ENCODE data around the gene TIGD3.

TIGD3 gene

GRCh38 chr11:65373839-65374580 is 19.5 kb downstream of the TIGD3 start:
- no peak for DNase-seq (ENCODE audit: low read depth)

GRCh38 chr11:65375012-65375411 is 20.5 kb downstream of the TIGD3 start:
- DNase-seq (ENCODE audit: low read depth): no peak

- DNase-seq (ENCODE audit: low read depth): no peak
These were observed 21.7 kb downstream of the TIGD3 start for GRCh38 chr11:65376138-65376713.

GRCh38 chr11:65377036-65377435 is 22.5 kb downstream of the TIGD3 start:
- DNase-seq (ENCODE audit: low read depth): no peak

- DNase-seq (ENCODE audit: low read depth): no peak
These were observed 23.2 kb downstream of the TIGD3 start for GRCh38 chr11:65377777-65378176.

GRCh38 chr11:65378208-65378927 is 23.8 kb downstream of the TIGD3 start:
- no peak for DNase-seq (ENCODE audit: low read depth)

- DNase-seq (ENCODE audit: low read depth): no peak
These were observed 24.5 kb downstream of the TIGD3 start for GRCh38 chr11:65378928-65379638.

- DNase-seq (ENCODE audit: low read depth): no peak
These were observed 25.3 kb downstream of the TIGD3 start for GRCh38 chr11:65379698-65380459.

- no peak for DNase-seq (ENCODE audit: low read depth)
These were observed 26.0 kb downstream of the TIGD3 start for GRCh38 chr11:65380460-65381119.

- peak; percentile 87 for DNase-seq (ENCODE audit: low read depth)
These were observed 27.1 kb downstream of the TIGD3 start for GRCh38 chr11:65381716-65382032.

- DNase-seq (ENCODE audit: low read depth): peak; percentile 100
These were observed 27.7 kb downstream of the TIGD3 start, which contains the start of gene SLC25A45 for GRCh38 chr11:65382033-65382803. Gene SLC25A45 (minus strand): TSS chr11:65382646. CDS start chr11:65381951, 695 bp downstream.

GRCh38 chr11:65382804-65383368 is 28.3 kb downstream of the TIGD3 start:
- DNase-seq (ENCODE audit: low read depth): no peak

- DNase-seq (ENCODE audit: low read depth): no peak
These were observed 29.2 kb downstream of the TIGD3 start for GRCh38 chr11:65383778-65384177.

GRCh38 chr11:65384301-65384889 is 29.8 kb downstream of the TIGD3 start:
- DNase-seq (ENCODE audit: low read depth): peak; percentile 81

- DNase-seq (ENCODE audit: low read depth): peak; percentile 86
These were observed 32.0 kb downstream of the TIGD3 start, which contains the start of gene FRMD8 for GRCh38 chr11:65386307-65387140. Gene FRMD8 (plus strand): TSS chr11:65386637. CDS start chr11:65387037, 400 bp downstream.

- DNase-seq (ENCODE audit: low read depth): no peak
These were observed 34.2 kb downstream of the TIGD3 start for GRCh38 chr11:65388731-65389130.

GRCh38 chr11:65389294-65389980 is 34.9 kb downstream of the TIGD3 start:
- DNase-seq (ENCODE audit: low read depth): no peak

All from EH (cell line).